K562 (cell line): Measurements from ENCODE around the gene ZNF791. TPM values are rescaled to one million over a fixed set of nuclear protein-coding genes. Genes with fewer than 3 reads are reported as not detected.

Experiments
- CBFB ChIP-seq: sonication (generic); formaldehyde crosslinking; IDR thresholded peaks from 2 replicates; pipeline ENCODE4 v1.4.0; 2020; ENCODE audit warnings: mild to moderate bottlenecking, missing genetic modification reagents
- CTBP1 ChIP-seq: fragments of 450-650 bp; IDR thresholded peaks from 2 replicates; pipeline ENCODE4 v1.6.1; 2016; ENCODE audit warnings: borderline replicate concordance
- HOXB6 ChIP-seq: fragments of 250-450 bp; sonication (Bioruptor Pico); IDR thresholded peaks from 2 replicates; pipeline ENCODE4 v1.5.1; 2022; ENCODE audit warnings: mild to moderate bottlenecking, borderline replicate concordance
- KAT7 ChIP-seq: sonication (generic); formaldehyde crosslinking; IDR thresholded peaks from 2 replicates; pipeline ENCODE4 v1.8.0; 2022; ENCODE audit warnings: missing genetic modification reagents, mild to moderate bottlenecking, borderline replicate concordance
- NR2F6 ChIP-seq: fragments of 450-650 bp; formaldehyde crosslinking; IDR thresholded peaks from 2 replicates; pipeline ENCODE4 v1.4.0; 2020; ENCODE audit warnings: mild to moderate bottlenecking
- SREBF2 ChIP-seq: sonication (generic); formaldehyde crosslinking; IDR thresholded peaks from 2 replicates; pipeline ENCODE4 v1.4.0; 2020; ENCODE audit warnings: mild to moderate bottlenecking, missing genetic modification reagents
- ZNF121 ChIP-seq: sonication (generic); formaldehyde crosslinking; conservative IDR thresholded peaks from 2 replicates; pipeline ENCODE4 v1.8.0; 2022; ENCODE audit warnings: missing genetic modification reagents
- ZNF232 ChIP-seq: sonication (generic); formaldehyde crosslinking; IDR thresholded peaks from 2 replicates; pipeline ENCODE4 v1.8.0; 2022; ENCODE audit warnings: mild to moderate bottlenecking, missing genetic modification reagents
- ZNF778 ChIP-seq: fragments of 450-650 bp; formaldehyde crosslinking; IDR thresholded peaks from 2 replicates; pipeline ENCODE4 v1.4.0; 2020; ENCODE audit warnings: mild to moderate bottlenecking, moderate library complexity
- ZNF785 ChIP-seq: fragments of 250-450 bp; sonication (Bioruptor Pico); IDR thresholded peaks from 2 replicates; pipeline ENCODE4 v1.4.0; 2020; ENCODE audit warnings: mild to moderate bottlenecking
- ZSCAN32 ChIP-seq: fragments of 450-650 bp; formaldehyde crosslinking; IDR thresholded peaks from 2 replicates; pipeline ENCODE4 v1.4.0; 2020; ENCODE audit warnings: mild to moderate bottlenecking, moderate library complexity
- polyA plus RNA-seq, 8 experiments: library from polyadenylated mRNA; depleted of rRNA in 4 of 8; stranded (reverse) in 5 of 8; unstranded in 3 of 8; fragments of >200 nt; fragmentation: Nextera tagmentation in 2 of 8; fragmentation: Illumina TruSeq in 1 of 8; extraction: Ambion mirVana in 2 of 8; extraction: Trizol in 1 of 8; gene quantifications; 2 replicates each; pipeline versions ENCODE4 v1.2.1 to v1.2.3, GENCODE V29; 2011 to 2014; ENCODE audit warnings: inconsistent platforms in 1 of 8, missing spikeins in 1 of 8
- total RNA-seq, 7 experiments: library from RNA; depleted of rRNA in 6 of 7; stranded (reverse); fragments of >200 nt in 6 of 7; fragmentation: Illumina TruSeq in 2 of 7; extraction: Trizol in 2 of 7; gene quantifications; 2 replicates each; pipeline versions ENCODE4 v1.2.1 to v1.2.3, GENCODE V29; 2011 to 2021; ENCODE audit warnings: low replicate concordance in 1 of 7
- TF ChIP-seq, protein P1 (sequence below): fragments of 250-450 bp; sonication (Bioruptor Pico); IDR thresholded peaks from 2 replicates; pipeline ENCODE4 v1.8.0; 2021; ENCODE audit warnings: moderate library complexity, mild to moderate bottlenecking, inconsistent platforms
- TF ChIP-seq, protein P2 (sequence below): sonication (generic); formaldehyde crosslinking; IDR thresholded peaks from 2 replicates; pipeline ENCODE4 v1.8.0; 2022; ENCODE audit warnings: mild to moderate bottlenecking, missing genetic modification reagents

ZNF791 gene
- total and polyA plus RNA-seq, 9 of the 15 experiments (the other 6 are each of a cell fraction or from before 2014, with no cell fraction given): 7.8 to 22.7 (median 13.1) TPM

DNA sequence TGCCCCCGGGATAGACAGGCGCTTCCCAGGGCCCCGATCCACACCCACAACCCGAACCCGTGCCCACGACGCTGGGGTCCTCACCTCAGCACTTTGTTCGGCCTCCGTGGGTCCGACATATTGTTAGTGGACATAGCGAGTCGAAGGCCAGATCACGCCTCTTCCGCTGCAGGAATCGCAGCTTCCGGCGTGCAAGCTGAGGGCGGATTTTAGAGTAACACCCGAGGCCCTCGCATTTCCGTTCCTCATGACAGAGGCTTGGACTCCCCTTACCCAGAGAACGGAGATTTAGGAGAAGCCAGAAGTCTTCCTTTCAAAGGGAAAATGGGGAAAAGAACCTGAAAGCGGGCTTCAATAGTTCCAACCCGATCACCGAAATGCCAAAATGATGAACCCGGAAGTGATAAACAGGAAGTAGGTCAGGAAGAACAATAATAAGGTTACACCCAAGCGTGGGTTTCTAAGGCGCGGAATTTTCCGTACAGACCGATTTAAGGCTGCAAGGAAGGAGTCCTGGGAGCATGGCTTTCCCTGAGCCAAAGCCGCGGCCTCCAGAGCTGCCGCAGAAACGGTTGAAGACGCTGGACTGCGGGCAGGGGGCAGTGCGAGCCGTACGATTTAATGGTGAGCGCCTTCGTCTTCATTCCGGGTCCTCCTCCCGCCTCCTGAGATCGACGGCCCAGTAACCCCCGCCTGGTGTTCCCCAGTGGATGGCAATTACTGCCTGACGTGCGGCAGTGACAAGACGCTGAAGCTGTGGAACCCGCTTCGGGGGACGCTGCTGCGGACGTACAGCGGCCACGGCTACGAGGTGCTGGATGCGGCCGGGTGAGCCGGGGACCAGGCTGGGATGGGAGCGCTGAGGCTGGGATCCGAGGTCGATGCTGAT, 58.8 kb downstream of the ZNF791 start (continued):
- TF ChIP-seq, protein P1, sequence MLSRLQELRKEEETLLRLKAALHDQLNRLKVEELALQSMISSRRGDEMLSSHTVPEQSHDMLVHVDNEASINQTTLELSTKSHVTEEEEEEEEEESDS (CRISPR knock-in tag): no peak
- TF ChIP-seq CTBP1 (peak; percentile 46; the same call in 1 of the 2 replicates), ZNF121 (CRISPR knock-in tag) (no peak), ZNF785 (CRISPR knock-in tag) (no peak), ZSCAN32 (no peak), CBFB (CRISPR knock-in tag) (no peak), ZNF232 (CRISPR knock-in tag) (no peak), NR2F6 (CRISPR knock-in tag) (peak; percentile 85; the same call in 1 of the 2 replicates), ZNF778 (no peak), SREBF2 (no peak), HOXB6 (CRISPR knock-in tag) (no peak; the same call in 1 of the 2 replicates), KAT7 (peak; percentile 52; the same call in 1 of the 2 replicates)
- TF ChIP-seq, protein P2, sequence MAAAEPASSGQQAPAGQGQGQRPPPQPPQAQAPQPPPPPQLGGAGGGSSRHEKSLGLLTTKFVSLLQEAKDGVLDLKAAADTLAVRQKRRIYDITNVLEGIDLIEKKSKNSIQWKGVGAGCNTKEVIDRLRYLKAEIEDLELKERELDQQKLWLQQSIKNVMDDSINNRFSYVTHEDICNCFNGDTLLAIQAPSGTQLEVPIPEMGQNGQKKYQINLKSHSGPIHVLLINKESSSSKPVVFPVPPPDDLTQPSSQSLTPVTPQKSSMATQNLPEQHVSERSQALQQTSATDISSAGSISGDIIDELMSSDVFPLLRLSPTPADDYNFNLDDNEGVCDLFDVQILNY (CRISPR knock-in tag): 0 out of 2 replicates have a peak, but pooled peaks have one; percentile 42
